Trophoblast cell (in vitro differentiated cells and primary cell): ENCODE measurements around the gene TMEM167A.

Experiments used
- DNase-seq, 2 donors: peaks; one replicate each; pipeline ENCODE4 v3.0.0-alpha.2; 2016
- H2AFZ ChIP-seq: 2 replicates; pipeline ENCODE4 v1.6.1; 2013; ENCODE audit warnings: low read length, moderate library complexity, mild to moderate bottlenecking; ENCODE audit not compliant: insufficient read depth, poor library complexity
- H2AK5ac ChIP-seq: 2 replicates; pipeline ENCODE4 v1.6.1; 2013; ENCODE audit warnings: mild to moderate bottlenecking, low read length
- H2BK120ac ChIP-seq: 2 replicates; pipeline ENCODE4 v1.6.1; 2013; ENCODE audit warnings: low read length, mild to moderate bottlenecking, moderate library complexity; ENCODE audit not compliant: insufficient read depth, poor library complexity
- H2BK12ac ChIP-seq: 2 replicates; pipeline ENCODE4 v1.6.1; 2013; ENCODE audit warnings: mild to moderate bottlenecking, low read length, moderate library complexity
- H2BK5ac ChIP-seq: 2 replicates; pipeline ENCODE4 v1.6.1; 2013; ENCODE audit warnings: low read length, low read depth, moderate library complexity, mild to moderate bottlenecking; ENCODE audit not compliant: poor library complexity
- H3K14ac ChIP-seq: 2 replicates; pipeline ENCODE4 v1.6.1; 2013; ENCODE audit warnings: mild to moderate bottlenecking, low read length
- H3K18ac ChIP-seq: 2 replicates; pipeline ENCODE4 v1.6.1; 2013; ENCODE audit warnings: mild to moderate bottlenecking, low read length
- H3K23ac ChIP-seq: 2 replicates; pipeline ENCODE4 v1.6.1; 2013; ENCODE audit warnings: low read length
- H3K27ac ChIP-seq: 2 replicates; pipeline ENCODE4 v1.5.1; 2013; ENCODE audit warnings: low read depth, mild to moderate bottlenecking, inconsistent platforms, low read length, moderate library complexity
- H3K27me3 ChIP-seq: 2 replicates; pipeline ENCODE4 v1.6.1; 2013; ENCODE audit warnings: inconsistent platforms, mild to moderate bottlenecking, low read length, moderate library complexity; ENCODE audit not compliant: insufficient read depth
- H3K36me3 ChIP-seq, 2 experiments: 1 replicate in 1 of 2; 2 replicates in 1 of 2; pipeline ENCODE4 v1.6.1; 2013; ENCODE audit warnings: low read length in 2 of 2, mild to moderate bottlenecking in 2 of 2, moderate library complexity in 1 of 2; ENCODE audit not compliant: insufficient read depth in 2 of 2, control insufficient read depth in 1 of 2
- H3K4ac ChIP-seq: 2 replicates; pipeline ENCODE4 v1.6.1; 2013; ENCODE audit warnings: low read depth, mild to moderate bottlenecking, low read length, moderate library complexity
- H3K4me1 ChIP-seq, 2 experiments: 1 replicate in 1 of 2; 2 replicates in 1 of 2; pipeline ENCODE4 v1.6.1; 2013; ENCODE audit warnings: low read length in 2 of 2, mild to moderate bottlenecking in 2 of 2, moderate library complexity in 1 of 2; ENCODE audit not compliant: insufficient read depth in 2 of 2, control insufficient read depth in 1 of 2
- H3K4me2 ChIP-seq: 2 replicates; pipeline ENCODE4 v1.6.1; 2013; ENCODE audit warnings: inconsistent platforms, mild to moderate bottlenecking, low read length, moderate library complexity
- H3K4me3 ChIP-seq: 2 replicates; pipeline ENCODE4 v1.5.1; 2013; ENCODE audit warnings: mild to moderate bottlenecking, low read depth, low read length, inconsistent platforms
- H3K79me1 ChIP-seq: one replicate; pipeline ENCODE4 v1.6.1; 2013; ENCODE audit warnings: low read length
- H3K79me2 ChIP-seq: 2 replicates; pipeline ENCODE4 v1.6.1; 2013; ENCODE audit warnings: low read length, mild to moderate bottlenecking; ENCODE audit not compliant: control insufficient read depth, insufficient read depth, poor library complexity
- H3K9ac ChIP-seq: 2 replicates; pipeline ENCODE4 v1.6.1; 2013; ENCODE audit warnings: mild to moderate bottlenecking, low read length
- H3K9me3 ChIP-seq: 2 replicates; pipeline ENCODE4 v1.6.1; 2013; ENCODE audit warnings: low read depth, mild to moderate bottlenecking, control low read depth, inconsistent platforms, low read length; ENCODE audit not compliant: insufficient read depth
- H4K12ac ChIP-seq: 2 replicates; pipeline ENCODE4 v1.6.1; 2013; ENCODE audit warnings: low read depth, mild to moderate bottlenecking, low read length, moderate library complexity
- H4K8ac ChIP-seq: 2 replicates; pipeline ENCODE4 v1.6.1; 2013; ENCODE audit warnings: low read depth, mild to moderate bottlenecking, low read length, moderate library complexity
- H4K91ac ChIP-seq: one replicate; pipeline ENCODE4 v1.6.1; 2013; ENCODE audit warnings: low read depth, mild to moderate bottlenecking, low read length, moderate library complexity
- WGBS: extraction: QIAGEN DNeasy Blood & Tissue Kit; methylation state at CpG from one replicate; pipeline ENCODE4 v1.1.7; 2013; ENCODE audit warnings: missing lambda C conversion rate; ENCODE audit not compliant: insufficient read length, insufficient coverage; ENCODE audit errors: extremely low coverage; 5-methylcytosine and 5-hydroxymethylcytosine counted together

The TMEM167A gene

DNA sequence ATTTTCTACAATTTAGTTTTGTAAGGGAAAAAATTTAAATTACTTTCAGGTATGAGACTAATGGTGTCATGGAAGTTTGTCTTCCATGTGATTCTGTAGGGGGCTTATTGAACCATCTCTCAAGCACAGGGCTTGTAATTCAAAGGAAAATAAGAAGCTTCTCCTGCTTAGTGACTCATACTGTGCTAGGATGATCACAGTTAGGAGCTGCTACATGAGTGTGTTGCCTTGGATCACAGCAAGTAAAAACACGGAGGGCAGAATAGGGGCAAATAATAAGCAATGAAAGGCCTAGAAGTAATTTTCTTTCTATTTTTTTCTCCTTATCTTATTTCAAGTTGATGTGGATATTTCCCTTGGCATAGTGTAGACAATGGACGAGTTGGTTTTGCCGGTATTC, 28.9 kb downstream of the TMEM167A start:
- no peak overlapping the region for H4K8ac ChIP-seq
- no peak overlapping the region for H2AK5ac ChIP-seq
- H3K27ac ChIP-seq = no peak overlapping the region
- no peak overlapping the region for H3K18ac ChIP-seq
- H2BK5ac ChIP-seq = no peak overlapping the region
- no peak overlapping the region for H3K4me3 ChIP-seq
- no peaks in the 10 kb centered on the region for H3K79me2 ChIP-seq
- H2BK120ac ChIP-seq = no peak overlapping the region
- H3K27me3 ChIP-seq = no peaks in the 10 kb centered on the region
- no peak overlapping the region for H3K4ac ChIP-seq
- H3K4me1 ChIP-seq = no peaks in the 10 kb centered on the region
- no peak overlapping the region for H2AFZ ChIP-seq
- H3K23ac ChIP-seq = no peak overlapping the region
- peak in 1 of 2 donors; percentile 21 for DNase-seq
- H4K91ac ChIP-seq = no peak overlapping the region
- no peak overlapping the region for H4K12ac ChIP-seq
- peaks cover 0 to 2% of the 10 kb centered on the region in 2 experiments for H3K36me3 ChIP-seq
- H2BK12ac ChIP-seq = no peak overlapping the region
- WGBS = no CpG with 5 or more reads among the region's 3 CpGs
- H3K9ac ChIP-seq = no peak overlapping the region
- H3K79me1 ChIP-seq = no peaks in the 10 kb centered on the region
- no peak overlapping the region for H3K14ac ChIP-seq
- H3K9me3 ChIP-seq = no peaks in the 10 kb centered on the region
- H3K4me2 ChIP-seq = no peak overlapping the region

DNA sequence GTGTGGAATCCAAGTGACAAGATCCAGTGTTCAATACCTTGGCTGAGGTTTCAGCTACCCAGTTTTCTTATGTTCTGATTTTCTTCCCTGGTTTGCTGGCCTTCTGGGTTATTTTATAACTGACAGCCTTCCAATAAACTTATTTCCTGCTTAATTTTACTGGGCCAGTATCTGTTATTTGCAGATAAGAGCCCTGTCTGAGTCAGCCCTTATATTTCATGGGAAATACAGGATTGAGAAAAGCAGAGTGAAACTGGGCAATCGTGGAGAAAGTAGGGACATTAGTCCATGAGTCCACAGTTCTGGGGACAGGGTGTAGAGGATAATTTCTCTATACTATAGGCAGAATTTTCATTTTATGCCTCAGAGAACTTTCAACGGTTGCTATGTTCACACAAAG, 32.3 kb downstream of the TMEM167A start:
- no CpG with 5 or more reads among the region's 2 CpGs for WGBS

DNA sequence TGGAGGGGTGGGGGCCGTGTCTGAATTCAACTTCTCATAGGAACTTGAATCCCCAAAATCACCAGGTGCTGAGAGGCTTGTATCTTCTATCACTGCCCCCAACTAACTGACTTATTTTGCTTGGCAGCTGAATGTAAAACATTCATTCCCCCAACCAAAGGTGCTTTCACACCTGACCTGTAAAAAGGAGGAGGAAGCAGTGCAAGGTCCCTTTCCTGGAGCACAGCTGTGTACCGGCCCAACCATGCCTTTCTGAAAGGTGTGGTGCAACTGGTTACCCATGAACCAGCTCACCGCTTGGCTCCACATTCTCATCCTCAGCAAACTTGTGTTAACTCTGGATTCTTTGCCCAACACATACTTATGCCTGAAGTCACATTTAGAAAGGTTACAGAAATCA, 34.7 kb downstream of the TMEM167A start:
- Histone ChIP-seq H4K12ac (no peak overlapping the region), H3K9ac (no peak overlapping the region), H2AFZ (no peak overlapping the region), H3K14ac (no peak overlapping the region), H2BK120ac (no peak overlapping the region), H4K91ac (no peak overlapping the region), H3K23ac (no peak overlapping the region), H3K79me2 (no peaks in the 10 kb centered on the region), H3K4me3 (no peak overlapping the region), H3K4ac (no peak overlapping the region), H3K27me3 (no peaks in the 10 kb centered on the region), H3K27ac (no peak overlapping the region), H2BK5ac (no peak overlapping the region), H3K36me3 (no peaks in the 10 kb centered on the region), H3K79me1 (no peaks in the 10 kb centered on the region), H2BK12ac (no peak overlapping the region), H3K9me3 (no peaks in the 10 kb centered on the region), H3K4me1 (no peaks in the 10 kb centered on the region), H3K4me2 (no peak overlapping the region), H3K18ac (no peak overlapping the region), H2AK5ac (no peak overlapping the region), H4K8ac (no peak overlapping the region)
- WGBS = no CpG with 5 or more reads among the region's 3 CpGs
- no peak for DNase-seq

More for the DNA sequence above, 32.3 kb downstream of the TMEM167A start:
- H3K4me1 ChIP-seq = no peaks in the 10 kb centered on the region
- H4K12ac ChIP-seq = no peak overlapping the region
- no peak for DNase-seq
- no peaks in the 10 kb centered on the region for H3K79me1 ChIP-seq
- H2AFZ ChIP-seq = no peak overlapping the region
- no peak overlapping the region for H3K9ac ChIP-seq
- H3K4me2 ChIP-seq = no peak overlapping the region
- H2AK5ac ChIP-seq = no peak overlapping the region
- H3K4ac ChIP-seq = no peak overlapping the region
- no peak overlapping the region for H4K91ac ChIP-seq
- H2BK120ac ChIP-seq = no peak overlapping the region
- H3K4me3 ChIP-seq = no peak overlapping the region
- no peak overlapping the region for H3K18ac ChIP-seq
- H3K27me3 ChIP-seq = no peaks in the 10 kb centered on the region
- H2BK12ac ChIP-seq = no peak overlapping the region
- no peaks in the 10 kb centered on the region for H3K79me2 ChIP-seq
- no peak overlapping the region for H3K23ac ChIP-seq
- no peak overlapping the region for H2BK5ac ChIP-seq
- H3K9me3 ChIP-seq = no peaks in the 10 kb centered on the region
- H3K14ac ChIP-seq = no peak overlapping the region
- no peak overlapping the region for H3K27ac ChIP-seq
- H4K8ac ChIP-seq = no peak overlapping the region
- H3K36me3 ChIP-seq = no peaks in the 10 kb centered on the region

DNA sequence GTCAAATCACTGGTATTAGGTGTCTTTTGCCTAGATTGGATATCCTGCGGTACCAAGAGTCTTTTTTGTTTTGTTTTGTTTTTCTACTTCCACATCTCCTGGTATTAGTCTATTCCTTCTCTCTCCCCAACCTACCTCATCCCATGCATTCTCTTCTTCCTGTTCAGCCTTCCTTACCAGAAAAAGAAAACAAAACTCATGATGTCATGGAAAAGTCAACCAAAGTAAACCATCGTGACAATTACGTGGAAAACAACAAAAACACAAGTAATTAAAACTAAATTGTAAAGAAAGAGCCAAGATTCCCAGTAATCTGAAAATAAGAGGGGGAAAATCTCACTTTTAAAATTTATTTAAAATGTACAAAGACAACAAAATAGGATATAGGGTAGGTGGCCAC, 38.3 kb downstream of the TMEM167A start:
- Histone ChIP-seq H3K79me2 (no peaks in the 10 kb centered on the region), H3K79me1 (no peaks in the 10 kb centered on the region), H2AFZ (no peak overlapping the region), H2BK12ac (no peak overlapping the region), H2BK5ac (no peak overlapping the region), H3K27me3 (no peaks in the 10 kb centered on the region), H4K12ac (no peak overlapping the region), H3K14ac (no peak overlapping the region), H3K9me3 (no peaks in the 10 kb centered on the region), H3K18ac (no peak overlapping the region), H4K8ac (no peak overlapping the region), H3K36me3 (no peaks in the 10 kb centered on the region), H3K4me3 (no peak overlapping the region), H3K4me2 (no peak overlapping the region), H3K9ac (no peak overlapping the region), H3K27ac (no peak overlapping the region), H2AK5ac (no peak overlapping the region), H2BK120ac (no peak overlapping the region), H3K23ac (no peak overlapping the region), H4K91ac (no peak overlapping the region), H3K4ac (no peak overlapping the region), H3K4me1 (no peaks in the 10 kb centered on the region)
- DNase-seq = no peak
- WGBS = no CpG with 5 or more reads among the region's 3 CpGs
